Thyroid gland (tissue), 4 donors: Measurements from ENCODE around the gene OTUB1. TPM values are rescaled to one million over a fixed set of nuclear protein-coding genes. Genes with fewer than 3 reads are reported as not detected.

ENCODE experiments used
- DNase-seq, 2 donors: peaks; one replicate each; pipeline ENCODE4 v3.0.0-alpha.2; 2019
- H3K27ac ChIP-seq, 3 donors: fragments of 200-600 bp; sonication (generic); 1 replicate in 2 of 3; 2 replicates in 1 of 3; pipeline ENCODE4 v1.5.1; 2016 to 2019; ENCODE audit warnings: mild to moderate bottlenecking in 1 of 3, moderate library complexity in 1 of 3
- H3K27me3 ChIP-seq: fragments of 200-600 bp; sonication (generic); one replicate; pipeline ENCODE4 v1.5.1; 2019
- H3K36me3 ChIP-seq, 2 donors: fragments of 200-600 bp; sonication (generic); one replicate each; pipeline ENCODE4 v1.5.1; 2016 to 2019
- H3K4me1 ChIP-seq, 2 donors: fragments of 200-600 bp; sonication (generic); one replicate each; pipeline ENCODE4 v1.5.1; 2017 to 2019
- H3K4me3 ChIP-seq, 3 donors: fragments of 200-600 bp; sonication (generic); replicated peaks in 1 of 3; 1 replicate in 2 of 3; 2 replicates in 1 of 3; pipeline ENCODE4 v1.5.1; 2016; ENCODE audit warnings: mild to moderate bottlenecking in 1 of 3
- H3K9me3 ChIP-seq: fragments of 200-600 bp; sonication (generic); one replicate; pipeline ENCODE4 v1.5.1; 2017
- CTCF ChIP-seq, 6 experiments: fragments of 200-600 bp in 3 of 6; fragments of 450-650 bp in 3 of 6; sonication (generic) in 3 of 6; IDR thresholded peaks; one replicate each; pipeline ENCODE4 v1.5.1; 2016 to 2019; ENCODE audit warnings: antibody characterized with exemption in 6 of 6, mild to moderate bottlenecking in 2 of 6, inconsistent platforms in 1 of 6, moderate library complexity in 1 of 6
- POLR2A ChIP-seq, 2 donors: fragments of 450-650 bp; IDR thresholded peaks; one replicate each; pipeline ENCODE4 v1.6.1; 2017; ENCODE audit warnings: antibody characterized with exemption in 2 of 2, mild to moderate bottlenecking in 2 of 2, moderate library complexity in 1 of 2
- WGBS, 2 donors: methylation state at CpG; one replicate each; pipeline ENCODE4 v1.1.5; 2017; 5-methylcytosine and 5-hydroxymethylcytosine counted together
- intact Hi-C: fragments of 100-400 bp; cut with DNase I; formaldehyde crosslinking; loops from one replicate; pipeline ENCODE4 v1.15.1; 2023
- total RNA-seq, 4 donors: library from RNA; depleted of rRNA; stranded (reverse); fragments of >200 nt; gene quantifications; one replicate each; pipeline ENCODE4 v1.2.3, GENCODE V29; 2016

The OTUB1 gene
- total RNA-seq, 4 donors from 2014 or later, result 62.3 to 130 (median 76.1) TPM

GRCh38 chr11:64019106-64020037 lies 33.1 kb downstream of the OTUB1 start:
- no peaks in the 10 kb centered on the region for H3K9me3 ChIP-seq

DNA sequence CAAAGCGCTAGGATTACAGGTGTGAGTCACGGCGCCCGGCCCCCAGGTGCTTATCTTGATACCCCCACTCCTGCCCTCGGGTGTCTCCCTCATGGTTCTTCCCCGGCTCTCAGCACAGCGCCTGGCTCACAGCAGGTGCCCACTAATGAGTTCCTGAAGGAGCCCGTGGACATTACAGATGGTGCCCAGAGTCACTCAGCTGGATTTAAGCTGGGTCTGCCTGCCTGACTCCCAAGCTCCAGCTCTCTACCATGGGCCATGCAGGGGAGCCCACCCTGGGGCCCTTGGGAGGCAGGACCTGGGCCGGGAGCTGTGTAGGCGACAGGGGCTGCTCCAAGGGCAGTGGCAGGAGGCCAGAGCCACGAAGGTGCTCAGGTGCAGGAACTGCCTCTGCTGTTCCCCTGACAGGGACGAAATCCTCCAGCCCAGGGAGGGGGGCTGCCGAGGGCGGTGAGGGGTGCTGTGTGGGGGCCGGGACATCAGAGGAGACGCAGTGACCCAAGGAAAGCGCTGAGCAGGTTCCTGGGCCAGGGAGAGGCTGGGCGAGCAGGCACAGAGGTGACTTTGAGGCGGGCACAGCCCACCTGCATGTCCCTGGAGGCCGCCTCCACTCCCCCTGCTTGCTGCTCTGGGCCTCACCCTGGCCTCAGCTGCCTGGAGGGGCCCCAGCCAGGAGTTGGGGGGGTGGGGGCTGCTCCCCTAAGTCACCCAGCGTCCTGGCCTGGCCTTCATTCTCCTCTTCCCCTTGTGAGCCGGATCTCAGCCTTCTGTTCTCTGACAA lies 34.9 kb downstream of the OTUB1 start:
- DNase-seq, result peak in 1 of 2 donors; percentile 27
- intact Hi-C loops, result no loop called here

More at GRCh38 chr11:64019106-64020037, 33.1 kb downstream of the OTUB1 start:
- intact Hi-C loops, result no loop called here
- no peak overlapping the region for H3K27ac ChIP-seq
- no peaks in the 10 kb centered on the region for H3K27me3 ChIP-seq
- no peak overlapping the region for H3K4me3 ChIP-seq
- H3K36me3 ChIP-seq, result no peaks in the 10 kb centered on the region
- H3K4me1 ChIP-seq, result peaks cover 6 to 19% of the 10 kb centered on the region in 2 donors
- TF ChIP-seq CTCF (IDR thresholded peaks at IDR 0.05), result no peak
- TF ChIP-seq POLR2A (IDR thresholded peaks at IDR 0.05), result no peak
- 70 to 79% methylated on average over 14 to 17 of the region's 27 CpGs for WGBS, 2 donors
- DNase-seq, result peak; percentile 64 to 70

GRCh38 chr11:64021757-64022093 lies 35.5 kb downstream of the OTUB1 start:
- peaks cover 6 to 19% of the 10 kb centered on the region in 2 donors for H3K4me1 ChIP-seq
- 39 to 43% methylated on average over 8 to 10 of the region's 10 CpGs for WGBS, 2 donors
- TF ChIP-seq POLR2A (IDR thresholded peaks at IDR 0.05), result no peak
- H3K27ac ChIP-seq, result no peak overlapping the region
- intact Hi-C loops, result no loop called here
- H3K36me3 ChIP-seq, result no peaks in the 10 kb centered on the region
- no peaks in the 10 kb centered on the region for H3K27me3 ChIP-seq
- no peak overlapping the region for H3K4me3 ChIP-seq
- DNase-seq, result peak in 1 of 2 donors; percentile 50
- no peaks in the 10 kb centered on the region for H3K9me3 ChIP-seq

More for the DNA sequence above, 34.9 kb downstream of the OTUB1 start:
- no peak overlapping the region for H3K4me3 ChIP-seq
- no peaks in the 10 kb centered on the region for H3K9me3 ChIP-seq
- H3K27me3 ChIP-seq, result no peaks in the 10 kb centered on the region
- peaks cover 6 to 19% of the 10 kb centered on the region in 2 donors for H3K4me1 ChIP-seq
- H3K27ac ChIP-seq, result no peak overlapping the region
- WGBS, 2 donors, result 61 to 71% methylated on average over 20 to 22 of the region's 22 CpGs
- H3K36me3 ChIP-seq, result no peaks in the 10 kb centered on the region
- TF ChIP-seq CTCF (IDR thresholded peaks at IDR 0.05) (no peak), POLR2A (IDR thresholded peaks at IDR 0.05) (no peak)

DNA sequence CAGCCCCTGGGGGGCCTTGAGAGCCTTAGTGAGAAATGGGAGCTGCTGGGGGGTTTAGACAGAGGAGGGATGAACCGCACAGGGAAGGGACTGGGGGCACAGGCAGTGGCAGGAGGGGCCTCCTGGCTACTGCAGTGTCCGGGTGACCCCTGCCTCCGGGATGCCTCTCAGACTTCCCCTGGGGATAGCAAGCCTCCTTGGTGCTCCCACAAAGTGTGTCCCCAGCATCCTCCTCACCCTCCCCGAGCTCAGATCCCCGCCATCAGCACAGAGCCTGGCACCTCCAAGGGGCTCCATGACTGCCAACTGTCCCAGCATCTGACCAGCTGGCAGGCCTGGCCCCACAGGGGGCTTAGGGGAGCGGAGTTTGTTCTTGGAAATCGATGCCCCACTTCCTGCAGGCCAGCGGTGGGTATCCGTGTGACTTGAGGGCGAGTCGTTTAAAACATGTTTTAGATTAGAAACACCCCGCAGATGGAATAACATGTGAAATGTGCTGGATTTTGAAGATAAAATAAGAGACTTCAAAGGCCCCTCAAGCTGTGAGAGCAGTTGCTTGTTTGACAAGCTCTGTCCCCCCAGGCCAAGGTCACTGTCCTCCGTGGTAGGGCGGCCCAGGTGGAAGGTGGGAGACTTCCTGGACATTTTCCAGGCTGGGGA lies 36.0 kb downstream of the OTUB1 start:
- DNase-seq, result no peak
- intact Hi-C loops, result no loop called here

More for the DNA sequence above, 36.0 kb downstream of the OTUB1 start:
- no peak overlapping the region for H3K4me3 ChIP-seq
- H3K9me3 ChIP-seq, result no peaks in the 10 kb centered on the region
- no peaks in the 10 kb centered on the region for H3K36me3 ChIP-seq
- no peak for TF ChIP-seq CTCF (IDR thresholded peaks at IDR 0.05)
- no peak for TF ChIP-seq POLR2A (IDR thresholded peaks at IDR 0.05)
- H3K27me3 ChIP-seq, result no peaks in the 10 kb centered on the region
- H3K4me1 ChIP-seq, result peaks cover 6 to 19% of the 10 kb centered on the region in 2 donors
- 87 to 88% methylated on average over 14 of the region's 14 CpGs for WGBS, 2 donors
- H3K27ac ChIP-seq, result no peak overlapping the region
